ENCODE measurements around the gene KLK10.
A peak's percentile ranks its signal among the peaks of the same experiment; 100 is the strongest.
"Not testable (repeated sequence)": the region's sequence is repeated elsewhere in the genome, so short reads cannot be mapped to it uniquely, and the experiment has no call there.

Gene KLK10

GRCh38 chr19:51000981-51001380, 18.5 kb downstream of the KLK10 start:
- DNase-seq, result no peak

- no peak for DNase-seq
Measured at GRCh38 chr19:51000426-51000825, 19.1 kb downstream of the KLK10 start.

- no peak for DNase-seq
Measured at GRCh38 chr19:50998686-50999085, 20.8 kb downstream of the KLK10 start.

- DNase-seq, result no peak
Measured at GRCh38 chr19:50998061-50998460, 21.4 kb downstream of the KLK10 start.

GRCh38 chr19:50994129-50994528, 25.4 kb downstream of the KLK10 start:
- peak; percentile 26 for DNase-seq

GRCh38 chr19:50992666-50993035, 26.9 kb downstream of the KLK10 start:
- no peak for DNase-seq

- not testable (repeated sequence) for DNase-seq
Measured at GRCh38 chr19:50984416-50984815, 35.1 kb downstream of the KLK10 start.

GRCh38 chr19:50983625-50984292, 35.8 kb downstream of the KLK10 start, which contains the start of gene KLK7:
Gene KLK7, minus strand, starts transcription at chr19:50983917. Its CDS starts 1,518 bp downstream, at chr19:50982399.
- DNase-seq, result no peak

GRCh38 chr19:50982186-50982585, 37.3 kb downstream of the KLK10 start:
- DNase-seq, result no peak

- DNase-seq, result no peak
Measured at GRCh38 chr19:50981587-50982146, 37.8 kb downstream of the KLK10 start.

- peak; percentile 25 for DNase-seq
Measured at GRCh38 chr19:50980208-50980607, 39.3 kb downstream of the KLK10 start.

GRCh38 chr19:50979758-50980157, 39.8 kb downstream of the KLK10 start:
- no peak for DNase-seq

GRCh38 chr19:50978772-50979390, 40.6 kb downstream of the KLK10 start:
- no peak for DNase-seq

- no peak for DNase-seq
Measured at GRCh38 chr19:50977626-50978025, 41.9 kb downstream of the KLK10 start.

GRCh38 chr19:50975766-50976165, 43.7 kb downstream of the KLK10 start:
- peak; percentile 57 for DNase-seq

- DNase-seq, result no peak
Measured at GRCh38 chr19:50974702-50975556, 44.6 kb downstream of the KLK10 start.

GRCh38 chr19:50972795-50973376, 46.6 kb downstream of the KLK10 start:
- peak; percentile 64 for DNase-seq

- DNase-seq, result not testable (repeated sequence)
Measured at GRCh38 chr19:50969810-50970209, 49.7 kb downstream of the KLK10 start.

GRCh38 chr19:50969413-50969760, 50.1 kb downstream of the KLK10 start, which contains the start of gene KLK6:
Gene KLK6, minus strand, starts transcription at chr19:50969591. Its CDS starts 1,487 bp downstream, at chr19:50968104.
- DNase-seq, result peak; percentile 36

- DNase-seq, result no peak
Measured at GRCh38 chr19:50968716-50969412, 50.6 kb downstream of the KLK10 start.

GRCh38 chr19:50967929-50968715, 51.4 kb downstream of the KLK10 start:
- DNase-seq, result no peak
